Renal cortical epithelial cell (primary cell): ENCODE measurements around the gene SDS. TPM values are rescaled to one million over a fixed set of nuclear protein-coding genes. Genes with fewer than 3 reads are reported as not detected.

Experiments used
- DNase-seq: peaks from one replicate; pipeline ENCODE4 v3.0.0-alpha.2; 2011; ENCODE audit warnings: low read depth
- total RNA-seq: library from RNA; depleted of rRNA; stranded (reverse); fragments of >200 nt; gene quantifications from 2 replicates; pipeline ENCODE4 v1.2.3, GENCODE V29; 2014

Gene SDS
- total RNA-seq, 1 donor from 2014 or later, result 0.25 TPM

GRCh38 chr12:113399490-113399889, 4.2 kb downstream of the SDS start:
- DNase-seq, result no peak

- DNase-seq, result no peak
Measured at GRCh38 chr12:113398346-113399290, 5.1 kb downstream of the SDS start.

GRCh38 chr12:113397497-113398197, 6.0 kb downstream of the SDS start:
- DNase-seq, result no peak

GRCh38 chr12:113396828-113397496, 6.7 kb downstream of the SDS start:
- no peak for DNase-seq

DNA sequence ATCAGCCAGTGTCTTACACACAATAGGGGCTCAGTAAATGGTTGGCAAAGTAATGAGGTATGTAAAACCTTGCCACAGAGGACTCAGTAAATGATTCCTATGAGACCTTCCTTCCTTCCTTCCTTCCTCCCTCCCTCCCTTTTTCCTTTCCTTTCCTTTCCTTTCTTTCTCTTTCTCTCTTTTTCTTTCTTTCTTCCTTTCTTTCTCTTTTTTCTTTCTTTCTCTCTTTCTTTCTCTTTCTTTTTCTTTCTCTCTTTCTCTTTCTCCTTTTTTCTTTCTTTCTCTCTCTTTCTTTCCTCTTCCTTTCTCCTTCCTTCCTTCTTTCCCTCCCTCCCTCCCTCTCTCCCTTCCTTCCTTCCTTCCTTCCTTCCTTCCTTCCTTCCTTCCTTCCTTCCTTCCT, 7.5 kb downstream of the SDS start:
- no peak for DNase-seq

- no peak for DNase-seq
Measured at GRCh38 chr12:113395119-113395518, 8.6 kb downstream of the SDS start.

GRCh38 chr12:113393749-113394148, 9.9 kb downstream of the SDS start:
- no peak for DNase-seq

- DNase-seq, result peak; percentile 20
Measured at GRCh38 chr12:113392988-113393579, 10.6 kb downstream of the SDS start.

DNA sequence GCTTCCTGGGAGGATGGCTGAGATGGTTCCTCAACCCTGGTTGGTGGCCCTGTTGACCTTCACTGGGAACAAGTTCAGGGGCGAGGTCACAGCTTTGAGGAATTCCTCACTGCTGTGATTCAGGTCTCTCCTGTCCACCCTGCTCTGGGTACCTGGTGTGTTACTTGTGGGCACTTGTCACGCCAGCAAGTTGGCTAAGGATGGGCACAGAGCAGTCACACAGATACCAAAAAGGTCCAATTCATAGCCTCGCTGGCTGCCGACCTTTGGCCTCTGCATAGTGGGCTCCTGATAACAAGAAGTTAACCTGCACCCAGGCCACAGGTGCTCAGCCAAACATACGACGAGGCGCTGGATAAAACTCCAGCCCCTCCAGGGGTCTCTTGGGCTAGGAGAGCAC, 11.2 kb downstream of the SDS start:
- no peak for DNase-seq

DNA sequence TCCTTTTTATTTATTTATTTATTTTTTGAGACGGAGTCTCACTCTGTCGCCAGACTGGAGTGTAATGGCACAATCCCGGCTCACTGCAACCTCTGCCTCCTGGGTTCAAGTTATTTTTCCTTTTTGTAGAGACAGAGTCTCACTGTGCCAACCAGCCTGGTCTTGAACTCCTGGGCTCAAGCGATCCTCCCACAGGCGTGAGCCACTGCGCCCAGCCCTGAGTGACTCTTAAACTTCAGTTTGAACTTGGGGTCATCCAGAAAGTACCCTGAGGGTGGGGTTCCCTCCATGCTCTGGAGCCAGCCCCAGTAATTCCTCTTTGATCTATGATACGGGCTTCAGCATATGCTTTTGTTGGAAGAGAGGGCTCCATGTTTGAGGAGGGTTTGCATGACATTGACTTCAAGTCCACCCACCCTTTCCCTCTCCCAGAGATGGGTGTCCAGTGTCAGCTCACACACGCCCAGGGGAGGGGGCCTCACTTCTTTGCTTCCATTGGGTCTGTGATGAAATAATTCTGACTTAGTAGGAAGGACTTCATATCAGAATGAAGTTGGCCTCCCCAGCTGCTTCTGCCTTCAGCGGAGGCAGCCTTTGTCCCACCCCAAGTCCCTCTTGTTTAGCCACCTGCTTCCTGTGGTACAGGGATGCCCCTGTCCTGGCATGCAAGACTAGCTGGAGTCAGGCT, 11.9 kb downstream of the SDS start:
- no peak for DNase-seq

DNA sequence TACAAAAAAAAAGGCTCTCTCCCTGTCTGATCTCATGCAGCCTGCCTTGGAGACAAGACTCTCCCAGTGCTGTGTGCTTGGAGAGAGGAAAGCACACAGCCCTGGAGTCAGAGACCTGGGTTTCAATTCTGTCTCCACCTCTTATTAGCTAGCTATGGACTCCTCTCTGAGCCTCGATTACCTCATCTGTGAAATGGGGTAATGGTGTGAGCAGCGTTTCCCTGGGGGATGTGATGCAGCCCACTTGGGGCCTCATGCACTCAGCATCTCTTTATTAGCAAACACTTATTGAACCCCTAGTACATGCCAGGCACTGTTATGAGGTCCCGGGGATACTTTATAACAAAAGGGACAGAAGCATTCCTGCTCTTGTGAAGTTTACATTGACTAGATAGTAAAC, 12.5 kb downstream of the SDS start:
- no peak for DNase-seq

DNA sequence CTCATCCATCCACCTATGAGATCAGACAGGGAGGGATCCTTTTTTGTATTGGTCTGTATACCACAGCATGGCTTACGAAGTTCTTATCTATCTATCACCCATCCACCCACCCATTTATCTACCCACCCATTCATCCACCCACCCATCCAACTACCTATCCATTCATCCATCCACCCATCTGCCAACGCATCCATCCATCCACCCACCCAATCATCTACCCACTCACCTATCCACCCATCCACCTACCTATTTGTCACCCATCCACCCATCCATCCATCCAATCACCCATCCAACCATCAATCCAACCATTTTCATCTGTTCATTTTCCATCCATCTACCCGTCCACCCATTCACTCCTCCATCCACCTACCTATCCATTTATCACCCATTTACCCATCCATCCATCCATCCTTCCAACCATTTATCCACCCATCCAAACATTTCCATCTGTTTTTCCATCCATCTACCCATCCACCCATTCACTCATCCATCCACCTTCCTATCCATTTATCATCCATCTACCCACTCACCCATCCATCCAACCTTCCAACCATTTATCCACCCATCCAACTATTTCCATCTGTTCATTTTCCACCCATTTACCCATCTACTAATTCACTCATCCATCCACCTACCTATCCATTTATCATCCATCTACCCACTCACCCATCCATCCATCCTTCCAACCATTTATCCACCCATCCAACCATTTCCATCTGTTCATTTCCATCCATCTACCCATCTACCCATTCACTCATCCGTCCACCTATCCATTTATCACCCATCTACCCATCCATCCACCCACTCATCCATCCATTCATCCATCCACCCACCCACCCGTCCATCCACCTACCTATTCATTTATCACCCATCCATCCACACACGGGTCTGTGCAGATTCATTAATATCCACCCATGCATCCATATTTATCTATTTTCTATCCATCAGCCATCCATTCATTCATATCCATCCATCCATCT, 13.3 kb downstream of the SDS start:
- DNase-seq, result no peak

- no peak for DNase-seq
Measured at GRCh38 chr12:113388351-113388750, 15.3 kb downstream of the SDS start.

DNA sequence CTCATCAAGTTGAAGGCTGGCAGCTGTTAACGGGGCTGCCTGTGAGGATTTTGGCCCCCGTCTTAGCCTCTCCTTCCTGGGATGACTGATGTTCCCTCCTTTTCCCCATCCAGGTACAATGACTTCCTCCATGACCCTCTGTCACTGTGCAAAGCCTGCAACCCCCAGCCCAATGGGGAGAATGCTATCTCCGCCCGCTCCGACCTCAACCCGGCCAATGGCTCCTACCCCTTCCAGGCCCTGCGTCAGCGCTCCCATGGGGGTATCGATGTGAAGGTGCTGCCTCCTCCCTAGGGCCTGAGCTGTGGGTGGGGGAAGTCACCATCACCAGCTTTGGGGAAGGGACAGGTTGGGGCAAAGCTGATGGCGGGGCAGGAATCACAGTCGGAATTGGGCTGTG, 16.1 kb downstream of the SDS start:
- DNase-seq, result no peak

DNA sequence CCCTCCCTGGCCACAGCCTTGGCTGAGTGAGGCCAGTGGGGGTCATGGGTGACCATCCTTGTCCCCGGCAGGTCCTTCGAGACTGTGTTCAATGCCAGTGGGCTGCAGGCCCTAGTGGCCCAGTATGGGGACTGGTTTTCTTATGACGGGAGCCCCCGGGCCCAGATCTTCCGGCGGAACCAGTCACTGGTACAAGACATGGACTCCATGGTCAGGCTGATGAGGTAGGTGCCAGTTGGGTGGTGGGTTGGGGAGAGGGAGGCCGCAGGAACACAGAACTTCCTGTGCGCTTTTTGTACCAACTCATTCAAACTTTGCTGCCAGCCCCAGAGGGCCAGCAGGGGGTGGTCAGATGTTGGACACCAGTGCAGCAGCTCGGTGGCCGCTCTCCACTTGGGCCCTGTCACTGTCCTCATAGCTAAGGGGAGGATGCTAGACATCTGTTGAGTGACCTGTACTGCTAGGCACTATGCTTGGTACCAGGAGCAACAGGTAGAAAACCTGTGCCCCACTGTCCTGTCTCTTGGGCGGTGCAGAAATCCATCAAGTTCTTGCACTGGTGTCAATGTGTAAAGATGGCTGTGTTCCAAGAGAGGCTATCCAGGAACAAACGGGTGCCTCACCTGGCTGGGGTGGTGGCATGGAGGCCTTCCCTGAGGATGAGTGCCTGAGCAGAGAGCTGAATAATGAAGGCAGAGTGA, 16.7 kb downstream of the SDS start:
- no peak for DNase-seq

GRCh38 chr12:113385282-113385882, 18.3 kb downstream of the SDS start:
- DNase-seq, result no peak

DNA sequence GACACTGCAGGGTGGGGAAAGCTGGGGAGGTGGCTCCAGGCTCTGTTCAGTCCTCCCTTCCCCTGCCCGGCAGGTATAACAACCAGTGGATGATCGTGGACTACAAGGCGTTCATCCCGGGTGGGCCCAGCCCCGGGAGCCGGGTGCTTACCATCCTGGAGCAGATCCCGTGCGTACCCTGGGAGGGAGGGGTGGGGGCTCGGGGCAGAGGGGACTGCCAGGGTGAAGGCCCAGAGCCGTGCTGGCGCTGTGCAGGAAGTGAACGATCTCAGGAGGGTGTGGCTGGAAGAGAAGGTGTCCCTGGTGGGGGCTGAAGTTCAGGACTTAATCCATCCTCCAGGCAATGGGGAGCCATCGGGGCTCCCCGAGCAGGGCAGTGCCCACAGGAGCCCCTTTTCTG, 18.9 kb downstream of the SDS start:
- DNase-seq, result no peak

- no peak for DNase-seq
Measured at GRCh38 chr12:113382206-113382605, 21.5 kb downstream of the SDS start.

- no peak for DNase-seq
Measured at GRCh38 chr12:113381220-113381619, 22.5 kb downstream of the SDS start.
